MCF 10A (cell line): Measurements from ENCODE around the gene CZIB. TPM values are rescaled to one million over a fixed set of nuclear protein-coding genes. Genes with fewer than 3 reads are reported as not detected.

ENCODE experiments used
- BruUV-seq: library from RNA; stranded (reverse); fragments of 400-500 nt; replicated peaks from 2 replicates; lab custom pipeline; 2021; lab: Mats Ljungman, UMichigan
- CTCF ChIA-PET: fragments of 300-600 bp; sonication (Branson Sonifier 250); formaldehyde crosslinking; extraction: SDS; loops from one replicate; lab custom pipeline; 2021; ENCODE audit warnings: antibody characterized with exemption, inconsistent platforms; lab: Yijun Ruan, JAX
- POLR2A ChIA-PET: fragments of 300-600, 350-650 bp; sonication (Branson Sonifier 250); formaldehyde crosslinking; extraction: SDS; loops from one replicate; lab custom pipeline; 2020; ENCODE audit warnings: antibody characterized with exemption, inconsistent platforms; lab: Yijun Ruan, JAX
- DNase-seq: peaks from one replicate; pipeline ENCODE4 v3.0.0-alpha.2; 2018; ENCODE audit not compliant: unreplicated experiment
- H3K27ac Mint-ChIP-seq: one replicate; pipeline ENCODE4 v1.8.0; 2022; ENCODE audit warnings: mild to moderate bottlenecking, low read depth, mixed read lengths; ENCODE audit not compliant: unreplicated experiment
- H3K27me3 Mint-ChIP-seq: one replicate; pipeline ENCODE4 v1.8.0; 2022; ENCODE audit warnings: mixed read lengths; ENCODE audit not compliant: insufficient read depth, unreplicated experiment
- H3K36me3 Mint-ChIP-seq: one replicate; pipeline ENCODE4 v1.8.0; 2022; ENCODE audit warnings: mild to moderate bottlenecking, moderate library complexity, mixed read lengths; ENCODE audit not compliant: insufficient read depth, unreplicated experiment
- H3K4me1 Mint-ChIP-seq: one replicate; pipeline ENCODE4 v1.8.0; 2022; ENCODE audit warnings: mixed read lengths; ENCODE audit not compliant: insufficient read depth, unreplicated experiment
- H3K4me3 Mint-ChIP-seq: one replicate; pipeline ENCODE4 v1.8.0; 2022; ENCODE audit warnings: mild to moderate bottlenecking, moderate library complexity, mixed read lengths; ENCODE audit not compliant: unreplicated experiment
- H3K9me3 Mint-ChIP-seq: one replicate; pipeline ENCODE4 v1.8.0; 2022; ENCODE audit warnings: mixed read lengths; ENCODE audit not compliant: unreplicated experiment
- intact Hi-C: fragments of 100-400 bp; cut with micrococcal nuclease; formaldehyde crosslinking; loops from 2 replicates; pipeline ENCODE4 v1.14.1; 2022
- total RNA-seq: library from RNA; stranded (reverse); gene quantifications from 2 replicates; pipeline ENCODE4 v1.2.3, GENCODE V29; 2022
- TF ChIP-seq, protein P1 (sequence below): fragments of 200-600 bp; IDR thresholded peaks from one replicate; pipeline ENCODE4 v1.8.0; 2022; ENCODE audit warnings: antibody characterized with exemption, mild to moderate bottlenecking; ENCODE audit not compliant: unreplicated experiment

Gene CZIB
- total RNA-seq, 1 experiment from 2014 or later: 45.0 TPM

- no peaks in the 10 kb centered on the region for H3K9me3 Mint-ChIP-seq
- ChIA-PET POLR2A (no interaction called here), CTCF (interaction anchor here (0.7 to 1.7 kb wide), 3 partner anchors 133 to 504 kb away, joined by 3 to 7 read pairs (median 3); no protein-coding TSS in a partner anchor)
- intact Hi-C loops: no loop called here
- DNase-seq: no peak
- peaks cover 22% of the 10 kb centered on the region for H3K36me3 Mint-ChIP-seq
- H3K4me1 Mint-ChIP-seq: no peaks in the 10 kb centered on the region
- no peak overlapping the region for H3K27ac Mint-ChIP-seq
- TF ChIP-seq, protein P1, sequence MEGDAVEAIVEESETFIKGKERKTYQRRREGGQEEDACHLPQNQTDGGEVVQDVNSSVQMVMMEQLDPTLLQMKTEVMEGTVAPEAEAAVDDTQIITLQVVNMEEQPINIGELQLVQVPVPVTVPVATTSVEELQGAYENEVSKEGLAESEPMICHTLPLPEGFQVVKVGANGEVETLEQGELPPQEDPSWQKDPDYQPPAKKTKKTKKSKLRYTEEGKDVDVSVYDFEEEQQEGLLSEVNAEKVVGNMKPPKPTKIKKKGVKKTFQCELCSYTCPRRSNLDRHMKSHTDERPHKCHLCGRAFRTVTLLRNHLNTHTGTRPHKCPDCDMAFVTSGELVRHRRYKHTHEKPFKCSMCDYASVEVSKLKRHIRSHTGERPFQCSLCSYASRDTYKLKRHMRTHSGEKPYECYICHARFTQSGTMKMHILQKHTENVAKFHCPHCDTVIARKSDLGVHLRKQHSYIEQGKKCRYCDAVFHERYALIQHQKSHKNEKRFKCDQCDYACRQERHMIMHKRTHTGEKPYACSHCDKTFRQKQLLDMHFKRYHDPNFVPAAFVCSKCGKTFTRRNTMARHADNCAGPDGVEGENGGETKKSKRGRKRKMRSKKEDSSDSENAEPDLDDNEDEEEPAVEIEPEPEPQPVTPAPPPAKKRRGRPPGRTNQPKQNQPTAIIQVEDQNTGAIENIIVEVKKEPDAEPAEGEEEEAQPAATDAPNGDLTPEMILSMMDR: no peak
- no peaks in the 10 kb centered on the region for H3K27me3 Mint-ChIP-seq
- no peak overlapping the region for H3K4me3 Mint-ChIP-seq
- BruUV-seq: no TSS peak
Measured at GRCh38 chr1:53260631-53261247, 40.3 kb upstream of the CZIB start.

DNA sequence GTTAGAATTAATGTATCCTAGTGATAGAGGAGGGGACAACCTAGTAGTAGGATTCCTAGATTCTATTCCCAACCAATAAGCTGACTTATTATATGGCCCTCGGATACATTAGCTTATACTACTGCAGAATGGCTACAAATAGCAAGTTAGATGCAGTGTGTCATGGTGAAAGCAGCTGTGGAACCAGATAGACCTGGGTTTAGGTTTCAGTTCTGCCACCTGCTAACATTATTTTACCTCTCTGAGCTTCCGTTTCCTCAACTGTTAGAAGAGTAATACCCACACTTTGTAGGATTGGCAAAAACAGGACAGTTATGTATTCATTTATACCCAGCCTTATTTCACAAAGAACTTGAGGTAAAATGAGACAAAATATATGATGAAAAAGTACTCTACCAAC lies 39.5 kb upstream of the CZIB start:
- peaks cover 15% of the 10 kb centered on the region for H3K36me3 Mint-ChIP-seq
- POLR2A ChIA-PET: no interaction called here

DNA sequence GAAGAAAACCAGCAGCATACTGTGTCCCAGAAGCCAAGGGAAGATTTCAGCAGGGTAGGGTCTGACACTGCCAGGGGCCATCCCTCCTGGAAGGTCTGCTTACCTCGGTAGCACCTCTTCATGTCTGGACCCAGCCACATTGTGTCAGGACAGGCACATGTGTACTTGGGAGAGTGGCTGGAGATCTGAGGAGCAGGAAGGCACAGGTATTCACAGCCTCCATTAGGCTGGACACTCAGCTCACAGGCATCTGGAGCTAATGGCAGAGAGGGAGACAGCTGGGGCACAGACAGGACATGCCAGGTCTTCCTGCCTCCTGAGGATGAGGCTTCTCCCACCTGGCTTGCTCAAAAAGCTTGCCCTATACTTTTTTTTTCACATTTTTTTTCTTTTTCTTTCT lies 37.8 kb upstream of the CZIB start:
- intact Hi-C loops: no loop called here
- Mint-ChIP-seq H3K36me3 (peaks cover 15% of the 10 kb centered on the region), H3K4me3 (no peak overlapping the region)

More for the DNA sequence above, 39.5 kb upstream of the CZIB start:
- no peaks in the 10 kb centered on the region for H3K4me1 Mint-ChIP-seq
- no peaks in the 10 kb centered on the region for H3K27me3 Mint-ChIP-seq
- no peaks in the 10 kb centered on the region for H3K9me3 Mint-ChIP-seq
- no peak overlapping the region for H3K27ac Mint-ChIP-seq
- CTCF ChIA-PET: interaction anchor here (0.5 to 1.1 kb wide), 4 partner anchors 18 to 189 kb away, joined by 3 to 4 read pairs (median 3); no protein-coding TSS in a partner anchor
- intact Hi-C loops: no loop called here
- no peak for DNase-seq
- no TSS peak for BruUV-seq
- no peak overlapping the region for H3K4me3 Mint-ChIP-seq
- TF ChIP-seq, protein P1: no peak

GRCh38 chr1:53257454-53258081 lies 37.1 kb upstream of the CZIB start:
- Mint-ChIP-seq H3K27ac (no peak overlapping the region), H3K9me3 (no peaks in the 10 kb centered on the region), H3K4me1 (no peaks in the 10 kb centered on the region), H3K36me3 (peaks cover 15% of the 10 kb centered on the region), H3K27me3 (no peaks in the 10 kb centered on the region), H3K4me3 (no peak overlapping the region)
- TF ChIP-seq, protein P1: no peak
- no peak for DNase-seq
- intact Hi-C loops: no loop called here
- ChIA-PET POLR2A (no interaction called here), CTCF (interaction anchor here (0.6 to 1.6 kb wide), 4 partner anchors 8 to 138 kb away, joined by 3 to 6 read pairs (median 4); no protein-coding TSS in a partner anchor)
- BruUV-seq: no TSS peak

More for the DNA sequence above, 37.8 kb upstream of the CZIB start:
- no peak for DNase-seq
- Mint-ChIP-seq H3K27ac (no peak overlapping the region), H3K9me3 (no peaks in the 10 kb centered on the region), H3K4me1 (no peaks in the 10 kb centered on the region), H3K27me3 (no peaks in the 10 kb centered on the region)
- CTCF ChIA-PET: interaction anchor here (0.6 to 1.2 kb wide), 2 partner anchors 8 to 137 kb away, joined by 3 to 4 read pairs; no protein-coding TSS in a partner anchor
- BruUV-seq: no TSS peak
- TF ChIP-seq, protein P1: no peak
- POLR2A ChIA-PET: no interaction called here
